Measurements from ENCODE around the gene RBM4B.

DNA sequence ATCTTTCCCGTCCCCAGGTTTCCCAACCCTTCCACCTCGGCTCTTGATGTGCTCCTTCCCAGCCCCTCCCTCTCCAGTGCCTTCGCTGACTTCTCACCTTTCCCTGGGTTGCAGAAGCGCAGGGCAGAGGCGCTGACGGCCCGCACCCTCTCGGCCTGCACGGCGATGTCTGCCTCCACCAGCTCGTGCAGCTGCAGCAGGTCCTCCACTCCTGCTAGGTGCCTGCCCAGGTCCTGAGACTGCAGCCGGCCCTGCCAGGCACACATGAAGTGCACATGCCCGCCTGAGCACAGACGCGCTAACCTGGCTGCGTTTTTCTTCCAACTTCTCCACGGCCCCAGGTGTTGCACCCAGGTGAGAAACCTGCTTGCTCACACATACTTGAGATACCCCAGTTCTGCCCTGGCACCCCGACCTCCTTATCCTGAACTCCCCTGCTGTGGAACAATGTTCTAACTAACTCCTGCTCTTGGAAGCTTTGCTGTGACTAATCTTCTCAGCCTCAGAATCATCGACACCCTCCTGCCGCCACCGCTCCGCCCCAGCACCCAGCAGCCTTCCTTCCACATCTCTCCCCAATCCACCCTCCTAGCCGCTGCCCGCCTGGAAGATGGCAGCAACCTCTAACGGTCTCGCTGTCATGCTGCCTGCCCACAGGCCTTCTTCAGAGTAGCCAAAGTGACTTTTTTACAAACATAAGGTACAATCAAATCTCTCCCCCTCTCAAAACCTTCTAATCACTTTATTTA lies 28.1 kb upstream of the RBM4B start:
- TF ChIP-seq, protein P1, sequence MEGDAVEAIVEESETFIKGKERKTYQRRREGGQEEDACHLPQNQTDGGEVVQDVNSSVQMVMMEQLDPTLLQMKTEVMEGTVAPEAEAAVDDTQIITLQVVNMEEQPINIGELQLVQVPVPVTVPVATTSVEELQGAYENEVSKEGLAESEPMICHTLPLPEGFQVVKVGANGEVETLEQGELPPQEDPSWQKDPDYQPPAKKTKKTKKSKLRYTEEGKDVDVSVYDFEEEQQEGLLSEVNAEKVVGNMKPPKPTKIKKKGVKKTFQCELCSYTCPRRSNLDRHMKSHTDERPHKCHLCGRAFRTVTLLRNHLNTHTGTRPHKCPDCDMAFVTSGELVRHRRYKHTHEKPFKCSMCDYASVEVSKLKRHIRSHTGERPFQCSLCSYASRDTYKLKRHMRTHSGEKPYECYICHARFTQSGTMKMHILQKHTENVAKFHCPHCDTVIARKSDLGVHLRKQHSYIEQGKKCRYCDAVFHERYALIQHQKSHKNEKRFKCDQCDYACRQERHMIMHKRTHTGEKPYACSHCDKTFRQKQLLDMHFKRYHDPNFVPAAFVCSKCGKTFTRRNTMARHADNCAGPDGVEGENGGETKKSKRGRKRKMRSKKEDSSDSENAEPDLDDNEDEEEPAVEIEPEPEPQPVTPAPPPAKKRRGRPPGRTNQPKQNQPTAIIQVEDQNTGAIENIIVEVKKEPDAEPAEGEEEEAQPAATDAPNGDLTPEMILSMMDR (IDR thresholded peaks at IDR 0.05), result no peak
- no peak for TF ChIP-seq EZH2 (IDR thresholded peaks at IDR 0.05)

All from neural progenitor cell (in vitro differentiated cells).